GM23338 (cell line): Measurements from ENCODE around the gene ODAM. TPM values are rescaled to one million over a fixed set of nuclear protein-coding genes. Genes with fewer than 3 reads are reported as not detected.
A peak's percentile ranks its signal among the peaks of the same experiment; 100 is the strongest.

ENCODE experiments used
- ATAC-seq: fragments of 200-7000 bp; cut with Tn5 transposase; 3 replicates; pipeline ENCODE4 v1.9.1; 2020
- DNase-seq: peaks from one replicate; pipeline ENCODE4 v3.0.0-alpha.2; 2015; ENCODE audit warnings: low spot score
- H2AFZ ChIP-seq: fragments of 200-600 bp; sonication (generic); 2 replicates; pipeline ENCODE4 v1.8.0; 2016; ENCODE audit warnings: antibody characterized with exemption, mild to moderate bottlenecking, moderate library complexity
- H3F3A ChIP-seq: fragments of 200-600 bp; sonication (generic); replicated peaks from 2 replicates; pipeline ENCODE4 v1.8.0; 2017; ENCODE audit warnings: antibody characterized with exemption, mixed run types, low read depth
- H3K27ac ChIP-seq: fragments of 200-600 bp; sonication (generic); 2 replicates; pipeline ENCODE4 v1.6.1; 2016; ENCODE audit warnings: low read depth
- H3K27me3 ChIP-seq: fragments of 200-600 bp; sonication (generic); 2 replicates; pipeline ENCODE4 v1.8.0; 2016; ENCODE audit warnings: mild to moderate bottlenecking, mixed run types, moderate library complexity; ENCODE audit not compliant: insufficient read depth
- H3K36me3 ChIP-seq: fragments of 200-600 bp; sonication (generic); 2 replicates; pipeline ENCODE4 v1.8.0; 2016; ENCODE audit warnings: mild to moderate bottlenecking; ENCODE audit not compliant: insufficient read depth
- H3K4me1 ChIP-seq: fragments of 200-600 bp; sonication (generic); 2 replicates; pipeline ENCODE4 v1.8.0; 2016; ENCODE audit warnings: mild to moderate bottlenecking, moderate library complexity; ENCODE audit not compliant: insufficient read depth
- H3K4me2 ChIP-seq: fragments of 200-600 bp; sonication (generic); 2 replicates; pipeline ENCODE4 v1.7.1; 2017; ENCODE audit warnings: mixed run types
- H3K4me3 ChIP-seq: fragments of 200-600 bp; sonication (generic); 2 replicates; pipeline ENCODE4 v1.6.1; 2016; ENCODE audit warnings: mixed run types
- H3K79me2 ChIP-seq: fragments of 200-600 bp; sonication (generic); replicated peaks from 2 replicates; pipeline ENCODE4 v1.8.0; 2017; ENCODE audit warnings: mild to moderate bottlenecking; ENCODE audit not compliant: insufficient read depth
- H3K9me2 ChIP-seq: fragments of 200-600 bp; sonication (generic); 2 replicates; pipeline ENCODE4 v1.8.0; 2017; ENCODE audit not compliant: insufficient read depth
- H4K20me1 ChIP-seq: fragments of 200-600 bp; sonication (generic); replicated peaks from 2 replicates; pipeline ENCODE4 v1.8.0; 2017; ENCODE audit warnings: mild to moderate bottlenecking; ENCODE audit not compliant: insufficient read depth
- H3K27ac Mint-ChIP-seq: 2 replicates; pipeline ENCODE4 v1.8.0; 2020; ENCODE audit warnings: inconsistent platforms, mild to moderate bottlenecking, moderate library complexity, mixed read lengths
- H3K27me3 Mint-ChIP-seq: 3 replicates; pipeline ENCODE4 v1.8.0; 2022; ENCODE audit warnings: low read depth, mild to moderate bottlenecking, moderate library complexity, mixed read lengths, inconsistent platforms; ENCODE audit not compliant: insufficient read depth, poor library complexity
- H3K36me3 Mint-ChIP-seq: 3 replicates; pipeline ENCODE4 v1.8.0; 2021; ENCODE audit warnings: low read depth, mild to moderate bottlenecking, inconsistent platforms, moderate library complexity, mixed read lengths
- H3K4me1 Mint-ChIP-seq: 3 replicates; pipeline ENCODE4 v1.8.0; 2020; ENCODE audit warnings: mild to moderate bottlenecking, inconsistent platforms, mixed read lengths
- H3K4me3 Mint-ChIP-seq: 3 replicates; pipeline ENCODE4 v1.8.0; 2021; ENCODE audit warnings: moderate library complexity, mild to moderate bottlenecking, inconsistent platforms, mixed read lengths
- H3K9me3 Mint-ChIP-seq: 3 replicates; pipeline ENCODE4 v1.8.0; 2020; ENCODE audit warnings: moderate library complexity, mild to moderate bottlenecking, inconsistent platforms, mixed read lengths
- EZH2 ChIP-seq: fragments of 200-600 bp; sonication (generic); IDR thresholded peaks from one replicate; pipeline ENCODE4 v1.8.0; 2017; ENCODE audit warnings: antibody characterized with exemption, mild to moderate bottlenecking, low read depth; ENCODE audit not compliant: unreplicated experiment
- EZH2phosphoT487 ChIP-seq: fragments of 200-600 bp; sonication (generic); IDR thresholded peaks from one replicate; pipeline ENCODE4 v1.8.1; 2018; ENCODE audit warnings: antibody characterized with exemption; ENCODE audit not compliant: unreplicated experiment
- NANOG ChIP-seq: IDR thresholded peaks from 2 replicates; pipeline ENCODE4 v1.6.1; 2016; ENCODE audit warnings: antibody characterized with exemption, borderline replicate concordance
- ZNF331 ChIP-seq: fragments of 250-450 bp; sonication (Bioruptor Pico); IDR thresholded peaks from 2 replicates; pipeline ENCODE4 v1.5.0; 2020; ENCODE audit warnings: low read depth, mild to moderate bottlenecking, moderate library complexity
- ZNF462 ChIP-seq: fragments of 250-450 bp; sonication (Bioruptor Pico); IDR thresholded peaks from 2 replicates; pipeline ENCODE4 v1.5.0; 2020; ENCODE audit warnings: mild to moderate bottlenecking, moderate library complexity
- polyA plus RNA-seq: library from polyadenylated mRNA; unstranded; fragments of >200 nt; fragmentation: Nextera tagmentation; extraction: Ambion mirVana; gene quantifications from 2 replicates; pipeline ENCODE4 v1.2.1, GENCODE V29; 2016
- total RNA-seq: library from RNA; depleted of rRNA; stranded (reverse); fragments of >200 nt; shearing (Covaris generic); gene quantifications from 2 replicates; pipeline ENCODE4 v1.2.3, GENCODE V29; 2014

ODAM gene
- total and polyA plus RNA-seq, 2 experiments from 2014 or later, result not detected

DNA sequence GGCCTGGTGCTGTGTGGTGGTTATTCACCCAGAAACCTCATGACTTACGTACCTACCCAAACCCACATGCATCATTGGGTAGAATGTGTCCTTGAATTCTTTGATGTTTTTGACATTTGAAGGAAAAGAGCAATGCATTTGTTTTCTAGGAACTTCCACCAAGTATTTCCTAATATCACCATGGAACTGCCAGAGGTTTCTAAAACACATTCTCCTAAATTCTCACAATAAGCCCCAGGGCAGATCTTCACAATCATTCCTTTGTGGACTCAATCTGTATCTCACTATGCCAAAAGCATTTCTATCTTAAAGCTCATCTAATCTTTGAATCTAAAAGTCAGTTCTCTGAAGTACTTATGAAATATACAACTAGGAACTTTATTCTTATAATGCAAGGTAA lies 8.3 kb upstream of the ODAM start:
- peaks cover 3% of the 10 kb centered on the region for H3K27me3 Mint-ChIP-seq
- Histone ChIP-seq H3K27ac (no peak overlapping the region), H3K4me1 (peaks cover 3% of the 10 kb centered on the region; the same call in 1 of the 2 replicates), H3K79me2 (no peaks in the 10 kb centered on the region), H3K9me2 (no peaks in the 10 kb centered on the region), H3F3A (no peaks in the 10 kb centered on the region), H2AFZ (no peak overlapping the region), H3K27me3 (no peaks in the 10 kb centered on the region), H3K36me3 (no peaks in the 10 kb centered on the region), H3K4me3 (no peak overlapping the region), H3K4me2 (no peak overlapping the region), H4K20me1 (no peaks in the 10 kb centered on the region)
- DNase-seq (no peak), ATAC-seq (no peak)
- TF ChIP-seq ZNF462 (CRISPR knock-in tag), result no peak
- H3K36me3 Mint-ChIP-seq, result no peaks in the 10 kb centered on the region
- H3K27ac Mint-ChIP-seq, result no peak overlapping the region
- H3K9me3 Mint-ChIP-seq, result no peaks in the 10 kb centered on the region; the same call in 2 of the 3 replicates
- H3K4me1 Mint-ChIP-seq, result peaks cover 4% of the 10 kb centered on the region; the same call in 2 of the 3 replicates
- H3K4me3 Mint-ChIP-seq, result no peak overlapping the region

- no peaks in the 10 kb centered on the region for H3K27me3 ChIP-seq
- no peak overlapping the region for H3K27ac ChIP-seq
- no peak overlapping the region for H3K27ac Mint-ChIP-seq
- no peaks in the 10 kb centered on the region for H4K20me1 ChIP-seq
- no peaks in the 10 kb centered on the region; the same call in 2 of the 3 replicates for H3K9me3 Mint-ChIP-seq
- H3K4me3 ChIP-seq, result no peak overlapping the region
- ATAC-seq (no peak), DNase-seq (peak; percentile 16)
- H3K4me2 ChIP-seq, result no peak overlapping the region
- no peaks in the 10 kb centered on the region for H3K36me3 ChIP-seq
- H3K4me1 Mint-ChIP-seq, result peaks cover 4% of the 10 kb centered on the region; the same call in 2 of the 3 replicates
- no peaks in the 10 kb centered on the region for H3K36me3 Mint-ChIP-seq
- H3F3A ChIP-seq, result no peaks in the 10 kb centered on the region
- H3K79me2 ChIP-seq, result no peaks in the 10 kb centered on the region
- H3K27me3 Mint-ChIP-seq, result peaks cover 3% of the 10 kb centered on the region
- H3K4me3 Mint-ChIP-seq, result no peak overlapping the region
- H2AFZ ChIP-seq, result no peak overlapping the region
- no peaks in the 10 kb centered on the region for H3K9me2 ChIP-seq
- peaks cover 3% of the 10 kb centered on the region; the same call in 1 of the 2 replicates for H3K4me1 ChIP-seq
- TF ChIP-seq NANOG (no peak), ZNF331 (CRISPR knock-in tag) (no peak), EZH2phosphoT487 (no peak), EZH2 (no peak), ZNF462 (CRISPR knock-in tag) (no peak)
These were observed 4.9 kb upstream of the ODAM start for GRCh38 chr4:70190579-70190978.
